HepG2 (cell line): Measurements from ENCODE around the gene MTCH2. TPM values are rescaled to one million over a fixed set of nuclear protein-coding genes. Genes with fewer than 3 reads are reported as not detected.

Experiments
- ATAC-seq: fragments of 200-7000 bp; cut with Tn5 transposase; 3 replicates; pipeline ENCODE4 v1.9.1; 2020; ENCODE audit warnings: mild to moderate bottlenecking, moderate library complexity
- BruUV-seq: library from RNA; stranded (reverse); fragments of 400-500 nt; replicated peaks from 2 replicates; lab custom pipeline; 2021; lab: Mats Ljungman, UMichigan
- CTCF ChIA-PET: fragments of 300-600 bp; formaldehyde crosslinking; extraction: SDS; loops from one replicate; lab custom pipeline; 2021; ENCODE audit warnings: low total read pairs, inconsistent platforms, low intra/inter-chr PET ratio; lab: Yijun Ruan, JAX
- POLR2A ChIA-PET: fragments of 350-600 bp; sonication (Branson Sonifier 250); formaldehyde crosslinking; loops from one replicate; lab custom pipeline; 2020; ENCODE audit warnings: antibody characterized with exemption, inconsistent platforms; lab: Yijun Ruan, JAX
- DNase-seq: peaks from one replicate; pipeline ENCODE4 v3.0.0-alpha.2; 2015; ENCODE audit warnings: low spot score
- FAIRE-seq: peaks from 3 replicates; lab custom pipeline; 2011; peaks lifted over from hg19 to GRCh38; lab: Jason Lieb, UNC
- H2AFZ ChIP-seq: one replicate; pipeline ENCODE4 v1.6.1; 2011; ENCODE audit warnings: low read length, inconsistent platforms
- H3K27ac ChIP-seq: fragments of 300-600 bp; 3 replicates; pipeline ENCODE4 v1.8.0; 2011; ENCODE audit warnings: mixed run types, mild to moderate bottlenecking, mixed read lengths, low read length, inconsistent platforms; ENCODE audit not compliant: insufficient read depth; ENCODE audit errors: extremely low read length
- H3K27me3 ChIP-seq, 2 experiments: fragments of 200-600 bp in 1 of 2; 2 replicates in 1 of 2; 3 replicates in 1 of 2; pipeline versions ENCODE4 v1.6.0 to v1.8.0; 2011; ENCODE audit warnings: low read length in 2 of 2, mild to moderate bottlenecking in 2 of 2, moderate library complexity in 2 of 2, inconsistent platforms in 1 of 2; ENCODE audit not compliant: insufficient read depth in 2 of 2, control insufficient read depth in 1 of 2
- H3K36me3 ChIP-seq, 2 experiments: fragments of 200-600 bp in 1 of 2; replicated peaks in 1 of 2; 2 replicates in 1 of 2; 3 replicates in 1 of 2; pipeline versions ENCODE4 v1.5.1 to v1.8.0; 2011; ENCODE audit warnings: low read length in 2 of 2, inconsistent platforms in 1 of 2; ENCODE audit not compliant: insufficient read depth in 2 of 2, control insufficient read depth in 1 of 2
- H3K4me1 ChIP-seq: 2 replicates; pipeline ENCODE4 v1.5.1; 2012; ENCODE audit warnings: low read length, inconsistent platforms; ENCODE audit not compliant: insufficient read depth
- H3K4me2 ChIP-seq: 2 replicates; pipeline ENCODE4 v1.6.0; 2011; ENCODE audit warnings: low read depth, low read length, inconsistent platforms
- H3K4me3 ChIP-seq, 3 experiments: fragments of 200-600 bp in 1 of 3; sonication (generic), shearing (Covaris generic) in 1 of 3; replicated peaks in 1 of 3; 2 replicates each; pipeline ENCODE4 v1.5.1; 2011 to 2016; ENCODE audit warnings: low read length in 3 of 3, inconsistent platforms in 2 of 3, low read depth in 2 of 3, mild to moderate bottlenecking in 2 of 3, control low read depth in 1 of 3, mixed read lengths in 1 of 3; ENCODE audit not compliant: insufficient read depth in 1 of 3
- H3K79me2 ChIP-seq: one replicate; pipeline ENCODE4 v1.6.1; 2011; ENCODE audit warnings: low read length, inconsistent platforms; ENCODE audit not compliant: insufficient read depth
- H3K9ac ChIP-seq: 2 replicates; pipeline ENCODE4 v1.6.0; 2011; ENCODE audit warnings: mild to moderate bottlenecking, low read depth, low read length, inconsistent platforms; ENCODE audit not compliant: insufficient read depth
- H3K9me3 ChIP-seq: 2 replicates; pipeline ENCODE4 v1.5.1; 2012; ENCODE audit warnings: mild to moderate bottlenecking, low read length
- H4K20me1 ChIP-seq: 2 replicates; pipeline ENCODE4 v1.6.0; 2011; ENCODE audit warnings: inconsistent platforms, mild to moderate bottlenecking, low read length, moderate library complexity; ENCODE audit not compliant: insufficient read depth
- AKAP8 ChIP-seq: sonication (generic); formaldehyde crosslinking; IDR thresholded peaks from 2 replicates; pipeline ENCODE4 v1.5.1; 2020; ENCODE audit warnings: mild to moderate bottlenecking, missing genetic modification reagents
- HMGA1 ChIP-seq: sonication (generic); formaldehyde crosslinking; conservative IDR thresholded peaks from 2 replicates; pipeline ENCODE4 v1.4.0; 2020; ENCODE audit warnings: missing genetic modification reagents
- NFE2L2 ChIP-seq: fragments of 150-350 bp; IDR thresholded peaks from 2 replicates; pipeline ENCODE4 v1.6.1; 2014; ENCODE audit warnings: low read length
- NRL ChIP-seq: sonication (generic); formaldehyde crosslinking; IDR thresholded peaks from 2 replicates; pipeline ENCODE4 v1.5.0; 2020; ENCODE audit warnings: missing genetic modification reagents, mild to moderate bottlenecking, moderate library complexity, borderline replicate concordance
- PBX2 ChIP-seq: IDR thresholded peaks from 2 replicates; pipeline ENCODE4 v1.6.1; 2016; ENCODE audit warnings: control low read depth
- RAD21 ChIP-seq: fragments of 450-650 bp; formaldehyde crosslinking; IDR thresholded peaks from 2 replicates; pipeline ENCODE4 v1.5.0; 2020; ENCODE audit warnings: mild to moderate bottlenecking
- ZEB1 ChIP-seq: IDR thresholded peaks from 2 replicates; pipeline ENCODE4 v1.6.1; 2012; ENCODE audit warnings: mild to moderate bottlenecking, low read depth, inconsistent platforms; ENCODE audit not compliant: insufficient replicate concordance
- ZMYM4 ChIP-seq: sonication (generic); formaldehyde crosslinking; IDR thresholded peaks from 2 replicates; pipeline ENCODE4 v1.8.1; 2023; ENCODE audit warnings: mild to moderate bottlenecking, missing genetic modification reagents
- ZNF263 ChIP-seq: sonication (generic); formaldehyde crosslinking; IDR thresholded peaks from 2 replicates; pipeline ENCODE4 v1.4.0; 2020; ENCODE audit warnings: missing genetic modification reagents
- ZNF33A ChIP-seq: sonication (generic); formaldehyde crosslinking; IDR thresholded peaks from 2 replicates; pipeline ENCODE4 v1.5.1; 2020; ENCODE audit warnings: missing genetic modification reagents, mild to moderate bottlenecking, moderate library complexity, borderline replicate concordance
- ZNF501 ChIP-seq: sonication (generic); formaldehyde crosslinking; IDR thresholded peaks from 2 replicates; pipeline ENCODE4 v1.5.1; 2020; ENCODE audit warnings: mild to moderate bottlenecking, moderate library complexity, missing genetic modification reagents
- WGBS: methylation state at CpG from one replicate; pipeline ENCODE4 v1.1.6; 2017; ENCODE audit warnings: low lambda C conversion rate; 5-methylcytosine and 5-hydroxymethylcytosine counted together
- in situ Hi-C: cut with HindIII; loops from 2 replicates; pipeline ENCODE4 v1.10.0; 2017; ENCODE audit warnings: low pct_unique_long_range_greater_than_20kb; ENCODE audit not compliant: extremely low pct_ligation_motif_present
- intact Hi-C: fragments of 100-400 bp; cut with micrococcal nuclease; formaldehyde crosslinking; loops from one replicate; pipeline ENCODE4 v1.10.0; 2022; ENCODE audit not compliant: unreplicated experiment
- polyA plus RNA-seq, 8 experiments: library from polyadenylated mRNA; depleted of rRNA in 3 of 8; stranded (reverse) in 7 of 8; unstranded in 1 of 8; fragments of >200 nt; fragmentation: Illumina TruSeq in 4 of 8; extraction: Trizol in 4 of 8; gene quantifications; 2 replicates each; pipeline versions ENCODE4 v1.2.1 to v1.2.3, GENCODE V29; 2011 to 2016; ENCODE audit warnings: low read depth in 4 of 8, missing spikeins in 1 of 8, mixed read lengths in 1 of 8; ENCODE audit not compliant: insufficient read depth in 1 of 8
- total RNA-seq, 5 experiments: library from RNA; depleted of rRNA; stranded (reverse); fragments of >200 nt; fragmentation: Illumina TruSeq; extraction: Trizol; gene quantifications; 2 replicates each; pipeline ENCODE4 v1.2.3, GENCODE V29; 2016; ENCODE audit warnings: low read depth in 1 of 5
- TF ChIP-seq, protein P1 (sequence below): sonication (generic); formaldehyde crosslinking; IDR thresholded peaks from 2 replicates; pipeline ENCODE4 v1.4.0; 2020; ENCODE audit warnings: missing genetic modification reagents

MTCH2 gene
- total and polyA plus RNA-seq, 2 of the 13 experiments (the other 11 are each of a cell fraction or from before 2014, with no cell fraction given) = 112 to 272 TPM

- Histone ChIP-seq H3K27ac (no peak overlapping the region), H4K20me1 (no peaks in the 10 kb centered on the region), H3K4me2 (no peak overlapping the region), H3K9me3 (no peaks in the 10 kb centered on the region), H3K4me3 (no peak overlapping the region), H2AFZ (no peak overlapping the region), H3K4me1 (no peaks in the 10 kb centered on the region), H3K79me2 (no peaks in the 10 kb centered on the region), H3K36me3 (no peaks in the 10 kb centered on the region), H3K9ac (no peak overlapping the region), H3K27me3 (no peaks in the 10 kb centered on the region; a peak in 1 of 5 replicates)
- intact Hi-C loops (no loop called here), in situ Hi-C loops (loop anchor here (10.0 kb wide), 1 partner anchor 76 kb away; no protein-coding TSS in a partner anchor)
- no TSS peak for BruUV-seq
- no peak for ATAC-seq
- FAIRE-seq = no peak
- WGBS = 53% methylated on average over 3 of the region's 3 CpGs
- TF ChIP-seq PBX2 (CRISPR knock-in tag) = no peak
- POLR2A ChIA-PET = no interaction called here
- no peak for DNase-seq
- CTCF ChIA-PET = no interaction called here
Measured at GRCh38 chr11:47649276-47649675, 6.9 kb upstream of the MTCH2 start.

DNA sequence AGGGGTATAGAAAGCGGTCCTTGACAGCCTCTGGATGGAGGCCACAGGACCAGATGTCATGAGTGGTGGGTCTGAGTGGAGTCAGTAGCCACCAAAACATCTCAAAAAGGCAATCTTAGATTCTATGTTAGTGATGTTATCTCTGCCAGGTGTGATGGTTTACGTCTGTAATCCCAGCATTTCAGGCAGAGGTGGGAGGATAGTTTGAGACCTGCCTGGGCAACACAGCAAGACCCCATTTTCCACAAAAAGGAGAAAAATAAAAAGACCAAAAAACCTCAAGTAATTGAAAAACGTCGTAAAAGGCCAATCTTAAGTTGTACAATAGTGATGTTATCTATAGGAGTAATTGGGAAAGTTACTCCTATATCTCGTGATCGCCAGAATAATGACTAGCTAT lies 3.7 kb upstream of the MTCH2 start:
- no peaks in the 10 kb centered on the region; a peak in 1 of 5 replicates for H3K27me3 ChIP-seq
- in situ Hi-C loops = loop anchor here (10.0 kb wide), 1 partner anchor 79 kb away; no protein-coding TSS in a partner anchor
- ChIA-PET POLR2A (no interaction called here), CTCF (no interaction called here)
- H3K4me1 ChIP-seq = peaks cover 14% of the 10 kb centered on the region
- peaks cover 11% of the 10 kb centered on the region for H3K79me2 ChIP-seq
- no peak overlapping the region for H3K9ac ChIP-seq
- BruUV-seq = no TSS peak
- DNase-seq = no peak
- FAIRE-seq = no peak
- intact Hi-C loops = no loop called here
- ATAC-seq = no peak
- H3K4me2 ChIP-seq = no peak overlapping the region
- H3K4me3 ChIP-seq = no peak overlapping the region
- no peaks in the 10 kb centered on the region for H3K36me3 ChIP-seq
- H4K20me1 ChIP-seq = no peaks in the 10 kb centered on the region
- H2AFZ ChIP-seq = no peak overlapping the region
- no peaks in the 10 kb centered on the region for H3K9me3 ChIP-seq
- H3K27ac ChIP-seq = no peak overlapping the region
- 76% methylated on average over 6 of the region's 6 CpGs for WGBS
- TF ChIP-seq ZNF33A (CRISPR knock-in tag) (no peak), NFE2L2 (no peak), ZEB1 (no peak), NRL (no peak), ZNF263 (no peak), RAD21 (CRISPR knock-in tag) (no peak), HMGA1 (CRISPR knock-in tag) (no peak), AKAP8 (CRISPR knock-in tag) (no peak), ZMYM4 (CRISPR knock-in tag) (no peak), ZNF501 (CRISPR knock-in tag) (no peak)
- TF ChIP-seq, protein P1, sequence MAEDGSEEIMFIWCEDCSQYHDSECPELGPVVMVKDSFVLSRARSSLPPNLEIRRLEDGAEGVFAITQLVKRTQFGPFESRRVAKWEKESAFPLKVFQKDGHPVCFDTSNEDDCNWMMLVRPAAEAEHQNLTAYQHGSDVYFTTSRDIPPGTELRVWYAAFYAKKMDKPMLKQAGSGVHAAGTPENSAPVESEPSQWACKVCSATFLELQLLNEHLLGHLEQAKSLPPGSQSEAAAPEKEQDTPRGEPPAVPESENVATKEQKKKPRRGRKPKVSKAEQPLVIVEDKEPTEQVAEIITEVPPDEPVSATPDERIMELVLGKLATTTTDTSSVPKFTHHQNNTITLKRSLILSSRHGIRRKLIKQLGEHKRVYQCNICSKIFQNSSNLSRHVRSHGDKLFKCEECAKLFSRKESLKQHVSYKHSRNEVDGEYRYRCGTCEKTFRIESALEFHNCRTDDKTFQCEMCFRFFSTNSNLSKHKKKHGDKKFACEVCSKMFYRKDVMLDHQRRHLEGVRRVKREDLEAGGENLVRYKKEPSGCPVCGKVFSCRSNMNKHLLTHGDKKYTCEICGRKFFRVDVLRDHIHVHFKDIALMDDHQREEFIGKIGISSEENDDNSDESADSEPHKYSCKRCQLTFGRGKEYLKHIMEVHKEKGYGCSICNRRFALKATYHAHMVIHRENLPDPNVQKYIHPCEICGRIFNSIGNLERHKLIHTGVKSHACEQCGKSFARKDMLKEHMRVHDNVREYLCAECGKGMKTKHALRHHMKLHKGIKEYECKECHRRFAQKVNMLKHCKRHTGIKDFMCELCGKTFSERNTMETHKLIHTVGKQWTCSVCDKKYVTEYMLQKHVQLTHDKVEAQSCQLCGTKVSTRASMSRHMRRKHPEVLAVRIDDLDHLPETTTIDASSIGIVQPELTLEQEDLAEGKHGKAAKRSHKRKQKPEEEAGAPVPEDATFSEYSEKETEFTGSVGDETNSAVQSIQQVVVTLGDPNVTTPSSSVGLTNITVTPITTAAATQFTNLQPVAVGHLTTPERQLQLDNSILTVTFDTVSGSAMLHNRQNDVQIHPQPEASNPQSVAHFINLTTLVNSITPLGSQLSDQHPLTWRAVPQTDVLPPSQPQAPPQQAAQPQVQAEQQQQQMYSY (CRISPR knock-in tag) = no peak
